Suprapubic skin (tissue), 4 donors: ENCODE measurements around the gene FPGS.

Experiments
- POLR2A ChIP-seq, 2 donors: fragments of 450-650 bp; IDR thresholded peaks; one replicate each; pipeline ENCODE4 v1.6.1; 2017; ENCODE audit warnings: antibody characterized with exemption in 2 of 2, mild to moderate bottlenecking in 2 of 2, moderate library complexity in 2 of 2
- POLR2AphosphoS5 ChIP-seq, 3 donors: sonication (generic); formaldehyde crosslinking; IDR thresholded peaks; one replicate each; pipeline ENCODE4 v1.6.1; 2017; ENCODE audit warnings: antibody characterized with exemption in 3 of 3
- TF ChIP-seq, protein P1 (sequence below), 2 donors: fragments of 200-600 bp in 1 of 2; fragments of 450-650 bp in 1 of 2; sonication (generic) in 1 of 2; IDR thresholded peaks; one replicate each; pipeline ENCODE4 v1.5.1; 2016 to 2019; ENCODE audit warnings: antibody characterized with exemption in 2 of 2, mild to moderate bottlenecking in 1 of 2, moderate library complexity in 1 of 2

DNA sequence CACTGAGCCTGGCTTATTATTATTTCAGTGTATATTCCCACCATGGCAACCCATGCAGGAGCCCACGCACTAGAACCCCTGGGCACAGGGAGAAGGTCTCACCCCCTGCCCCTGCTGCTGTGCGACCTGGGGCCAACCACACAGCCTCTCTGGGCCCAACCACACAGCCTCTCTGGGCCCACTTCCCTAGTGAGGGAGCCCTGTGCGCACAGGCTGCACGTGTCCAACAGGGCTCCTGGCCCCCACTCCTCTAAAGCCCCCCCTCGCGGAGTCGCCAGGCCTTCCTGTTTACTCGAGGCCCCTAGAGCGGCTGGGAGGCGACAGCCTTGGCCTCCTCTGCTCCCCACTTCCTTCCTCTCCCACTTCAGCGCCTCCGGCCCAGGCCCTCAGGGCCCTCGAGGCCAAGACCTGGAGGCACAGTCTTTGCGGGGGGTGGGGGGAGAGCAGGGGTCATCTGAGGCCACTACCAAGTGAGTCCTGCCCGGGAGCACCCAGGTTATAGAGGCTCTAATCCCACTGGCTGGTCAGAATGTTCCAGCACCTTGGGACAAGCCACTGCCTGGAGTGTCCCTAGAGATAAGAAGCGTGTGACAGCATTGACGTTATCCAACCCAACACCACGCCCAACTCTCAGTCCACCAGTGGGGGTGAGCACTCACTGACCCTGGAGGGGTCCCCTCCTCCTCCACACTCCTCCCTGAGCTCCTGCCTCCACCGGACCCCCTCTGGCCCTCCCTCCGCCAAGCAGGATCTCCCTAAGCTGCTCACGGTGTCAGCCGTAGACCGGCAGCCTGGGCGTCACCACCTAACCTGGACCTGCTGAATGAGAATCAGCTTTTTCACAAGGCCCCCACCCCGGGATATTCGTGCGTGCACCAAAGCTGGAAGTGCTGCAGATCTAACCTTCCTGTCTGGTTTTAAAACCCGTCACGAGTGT, 59.7 kb downstream of the FPGS start:
- TF ChIP-seq, protein P1, sequence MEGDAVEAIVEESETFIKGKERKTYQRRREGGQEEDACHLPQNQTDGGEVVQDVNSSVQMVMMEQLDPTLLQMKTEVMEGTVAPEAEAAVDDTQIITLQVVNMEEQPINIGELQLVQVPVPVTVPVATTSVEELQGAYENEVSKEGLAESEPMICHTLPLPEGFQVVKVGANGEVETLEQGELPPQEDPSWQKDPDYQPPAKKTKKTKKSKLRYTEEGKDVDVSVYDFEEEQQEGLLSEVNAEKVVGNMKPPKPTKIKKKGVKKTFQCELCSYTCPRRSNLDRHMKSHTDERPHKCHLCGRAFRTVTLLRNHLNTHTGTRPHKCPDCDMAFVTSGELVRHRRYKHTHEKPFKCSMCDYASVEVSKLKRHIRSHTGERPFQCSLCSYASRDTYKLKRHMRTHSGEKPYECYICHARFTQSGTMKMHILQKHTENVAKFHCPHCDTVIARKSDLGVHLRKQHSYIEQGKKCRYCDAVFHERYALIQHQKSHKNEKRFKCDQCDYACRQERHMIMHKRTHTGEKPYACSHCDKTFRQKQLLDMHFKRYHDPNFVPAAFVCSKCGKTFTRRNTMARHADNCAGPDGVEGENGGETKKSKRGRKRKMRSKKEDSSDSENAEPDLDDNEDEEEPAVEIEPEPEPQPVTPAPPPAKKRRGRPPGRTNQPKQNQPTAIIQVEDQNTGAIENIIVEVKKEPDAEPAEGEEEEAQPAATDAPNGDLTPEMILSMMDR (IDR thresholded peaks at IDR 0.05), result no peak
- no peak for TF ChIP-seq POLR2A (IDR thresholded peaks at IDR 0.05)
- TF ChIP-seq POLR2AphosphoS5 (IDR thresholded peaks at IDR 0.05), result no peak
